SU-DHL-6 (cell line): ENCODE data around the gene CHRM3.

Experiments
- CTCF ChIP-seq: fragments of 200-600 bp; sonication (generic); IDR thresholded peaks from one replicate; pipeline ENCODE4 v1.5.1; 2017; ENCODE audit warnings: antibody characterized with exemption, mild to moderate bottlenecking, low read length, moderate library complexity; ENCODE audit not compliant: insufficient read depth, poor library complexity, severe bottlenecking
- EZH2phosphoT487 ChIP-seq: fragments of 200-600 bp; sonication (generic), shearing (Covaris generic); conservative IDR thresholded peaks from 2 replicates; pipeline ENCODE4 v1.6.1; 2018; ENCODE audit warnings: mild to moderate bottlenecking, antibody characterized with exemption, low read length, moderate library complexity, mixed read lengths

GRCh38 chr1:239386453-239387303 is at the start of gene CHRM3:
- TF ChIP-seq EZH2phosphoT487 (no peak), CTCF (no peak)
